PC-3 (cell line): ENCODE measurements around the gene UBXN1. TPM values are rescaled to one million over a fixed set of nuclear protein-coding genes. Genes with fewer than 3 reads are reported as not detected.

Source experiments
- ATAC-seq: fragments of 200-7000 bp; cut with Tn5 transposase; 2 replicates; pipeline ENCODE4 v1.9.1; 2020; ENCODE audit warnings: mild to moderate bottlenecking, moderate library complexity
- BruUV-seq: library from RNA; stranded (reverse); fragments of 400-500 nt; replicated peaks from 2 replicates; lab custom pipeline; 2021; lab: Mats Ljungman, UMichigan
- CTCF ChIA-PET: fragments of 300-600 bp; sonication (Branson Sonifier 250); formaldehyde crosslinking; loops from one replicate; lab custom pipeline; 2022; ENCODE audit warnings: antibody characterized with exemption; lab: Charles Lee
- POLR2A ChIA-PET: fragments of 300-600 bp; sonication (Branson Sonifier 250); formaldehyde crosslinking; loops from one replicate; lab custom pipeline; 2022; ENCODE audit warnings: antibody characterized with exemption; ENCODE audit not compliant: unreplicated experiment; lab: Charles Lee
- DNase-seq: peaks from one replicate; pipeline ENCODE4 v3.0.0-alpha.2; 2015
- H2AFZ ChIP-seq: fragments of 300-600 bp; sonication (generic); 2 replicates; pipeline ENCODE4 v1.6.0; 2016; ENCODE audit warnings: antibody characterized with exemption, low read length
- H3F3A ChIP-seq: fragments of 300-600 bp; sonication (generic); one replicate; pipeline ENCODE4 v1.6.0; 2017; ENCODE audit warnings: antibody characterized with exemption, low read length, control low read depth, mild to moderate bottlenecking; ENCODE audit not compliant: unreplicated experiment
- H3K27ac ChIP-seq: fragments of 300-600 bp; sonication (generic); 2 replicates; pipeline ENCODE4 v1.5.1; 2016; ENCODE audit warnings: mild to moderate bottlenecking, low read length
- H3K27me3 ChIP-seq: fragments of 300-600 bp; sonication (generic); 2 replicates; pipeline ENCODE4 v1.6.1; 2016; ENCODE audit warnings: low read length, mixed read lengths
- H3K36me3 ChIP-seq: fragments of 300-600 bp; sonication (generic); 2 replicates; pipeline ENCODE4 v1.6.1; 2016; ENCODE audit warnings: low read depth, mixed run types, low read length, mixed read lengths
- H3K4me1 ChIP-seq: fragments of 300-600 bp; sonication (generic); 2 replicates; pipeline ENCODE4 v1.5.1; 2016; ENCODE audit warnings: low read length; ENCODE audit not compliant: insufficient read depth
- H3K4me2 ChIP-seq: fragments of 300-600 bp; sonication (generic); 2 replicates; pipeline ENCODE4 v1.6.0; 2016; ENCODE audit warnings: low read length
- H3K4me3 ChIP-seq: fragments of 300-600 bp; sonication (generic); 2 replicates; pipeline ENCODE4 v1.5.1; 2016; ENCODE audit warnings: mild to moderate bottlenecking, low read length, mixed read lengths
- H3K79me2 ChIP-seq: fragments of 300-600 bp; sonication (generic); 2 replicates; pipeline ENCODE4 v1.6.1; 2017; ENCODE audit warnings: low read length, mixed read lengths
- H3K9ac ChIP-seq: fragments of 300-600 bp; sonication (generic); 2 replicates; pipeline ENCODE4 v1.6.0; 2016; ENCODE audit warnings: mild to moderate bottlenecking, low read length
- H3K9me2 ChIP-seq: fragments of 300-600 bp; sonication (generic); replicated peaks from 2 replicates; pipeline ENCODE4 v1.6.1; 2016; ENCODE audit warnings: mixed run types, low read length, mixed read lengths
- H3K9me3 ChIP-seq: fragments of 300-600 bp; sonication (generic); 2 replicates; pipeline ENCODE4 v1.6.1; 2016; ENCODE audit warnings: low read length, mixed read lengths
- H4K20me1 ChIP-seq: fragments of 300-600 bp; sonication (generic); 2 replicates; pipeline ENCODE4 v1.6.1; 2016; ENCODE audit warnings: low read length, mixed read lengths
- CTCF ChIP-seq: fragments of 300-600 bp; sonication (generic); conservative IDR thresholded peaks from 2 replicates; pipeline ENCODE4 v1.5.1; 2017; ENCODE audit warnings: antibody characterized with exemption, low read depth, mild to moderate bottlenecking, low read length
- EZH2 ChIP-seq: fragments of 300-600 bp; sonication (generic); IDR thresholded peaks from one replicate; pipeline ENCODE4 v1.6.1; 2017; ENCODE audit warnings: antibody characterized with exemption, mild to moderate bottlenecking, low read length; ENCODE audit not compliant: unreplicated experiment
- EZH2phosphoT487 ChIP-seq: fragments of 300-600 bp; sonication (generic); IDR thresholded peaks from 2 replicates; pipeline ENCODE4 v1.6.1; 2018; ENCODE audit warnings: mild to moderate bottlenecking, antibody characterized with exemption, low read length, borderline replicate concordance
- intact Hi-C: fragments of 100-400 bp; cut with micrococcal nuclease; formaldehyde crosslinking; loops from 2 replicates; pipeline ENCODE4 v1.9.0; 2023
- total RNA-seq: library from RNA; depleted of rRNA; stranded (reverse); fragments of >200 nt; gene quantifications from 2 replicates; pipeline ENCODE4 v1.2.3, GENCODE V29; 2014

The UBXN1 gene
- total RNA-seq, 1 experiment from 2014 or later, result 190 TPM

GRCh38 chr11:62716206-62716605, 37.3 kb upstream of the UBXN1 start:
- peaks cover 39% of the 10 kb centered on the region for H3K79me2 ChIP-seq
- no peaks in the 10 kb centered on the region for H3F3A ChIP-seq
- H3K4me2 ChIP-seq, result no peak overlapping the region
- CTCF ChIA-PET, result interaction anchor here (0.6 kb wide), 1 partner anchor 11 kb away, joined by 4 read pairs; no protein-coding TSS in a partner anchor
- TF ChIP-seq EZH2 (no peak), CTCF (no peak), EZH2phosphoT487 (no peak)
- intact Hi-C loops, result no loop called here
- no peaks in the 10 kb centered on the region for H3K27me3 ChIP-seq
- H3K9me3 ChIP-seq, result no peaks in the 10 kb centered on the region
- no peaks in the 10 kb centered on the region for H3K4me1 ChIP-seq
- H2AFZ ChIP-seq, result no peak overlapping the region
- POLR2A ChIA-PET, result no interaction called here
- ATAC-seq (no peak), DNase-seq (no peak)
- no peak overlapping the region for H3K27ac ChIP-seq
- H3K9ac ChIP-seq, result no peak overlapping the region
- H3K36me3 ChIP-seq, result peaks cover 85% of the 10 kb centered on the region
- H3K9me2 ChIP-seq, result no peaks in the 10 kb centered on the region
- no peak overlapping the region for H3K4me3 ChIP-seq
- no TSS peak for BruUV-seq
- no peaks in the 10 kb centered on the region for H4K20me1 ChIP-seq

GRCh38 chr11:62715150-62716130, 36.6 kb upstream of the UBXN1 start:
- ATAC-seq, result no peak

More at GRCh38 chr11:62715150-62716130, 36.6 kb upstream of the UBXN1 start:
- POLR2A ChIA-PET, result no interaction called here
- no peak overlapping the region for H3K4me2 ChIP-seq
- intact Hi-C loops, result no loop called here
- H3K27me3 ChIP-seq, result no peaks in the 10 kb centered on the region
- no peak overlapping the region for H3K9ac ChIP-seq
- no peak for DNase-seq
- no peaks in the 10 kb centered on the region for H3K9me2 ChIP-seq
- H3K9me3 ChIP-seq, result no peaks in the 10 kb centered on the region
- no peaks in the 10 kb centered on the region for H3F3A ChIP-seq
- H3K79me2 ChIP-seq, result peaks cover 34% of the 10 kb centered on the region
- BruUV-seq, result no TSS peak
- TF ChIP-seq EZH2phosphoT487, result no peak
- no peak for TF ChIP-seq EZH2
- no peak for TF ChIP-seq CTCF
- no peak overlapping the region for H3K27ac ChIP-seq
- H3K4me3 ChIP-seq, result no peak overlapping the region
- peaks cover 84% of the 10 kb centered on the region for H3K36me3 ChIP-seq
- H4K20me1 ChIP-seq, result no peaks in the 10 kb centered on the region
- no peaks in the 10 kb centered on the region for H3K4me1 ChIP-seq
- H2AFZ ChIP-seq, result no peak overlapping the region
- CTCF ChIA-PET, result no interaction called here
